ENCODE results near the gene CD82. TPM values are rescaled to one million over a fixed set of nuclear protein-coding genes. Genes with fewer than 3 reads are reported as not detected.

The CD82 gene
- total RNA-seq, 5 donors from 2014 or later (not counting 1 experiment from before 2014, with no cell fraction given), result 53.4 to 99.6 (median 69.0) TPM

DNA sequence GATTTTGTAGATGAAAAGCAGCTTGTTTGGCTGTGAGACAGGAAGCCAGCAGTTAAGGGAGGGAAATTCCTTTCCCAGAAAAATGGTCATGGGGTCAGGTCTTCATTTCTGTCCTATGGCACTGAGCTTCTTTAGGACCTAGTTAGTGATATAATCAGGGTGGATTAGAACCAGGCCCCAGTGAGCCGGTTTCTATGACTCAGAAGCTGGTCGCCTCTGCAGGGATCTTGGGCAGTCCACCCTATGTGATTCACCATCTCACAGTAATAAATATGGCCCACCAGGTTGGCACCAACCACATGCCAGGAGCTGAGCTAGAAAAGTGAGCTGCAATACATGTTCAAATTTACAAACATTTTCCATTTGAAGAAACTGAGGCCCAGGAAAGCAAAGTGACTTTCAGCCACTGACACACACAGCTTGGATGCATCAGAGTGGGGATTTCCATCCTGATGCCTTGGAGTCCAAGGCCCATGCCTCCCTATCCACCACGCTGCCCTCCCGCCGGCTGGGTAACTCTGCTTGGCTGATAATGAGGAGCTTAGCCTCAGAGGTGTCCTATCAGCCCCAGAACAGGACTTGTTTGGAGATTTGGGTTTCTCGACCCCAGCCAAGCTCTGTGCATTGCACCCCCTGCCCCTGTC, 42.0 kb downstream of the CD82 start:
- H3K9me3 ChIP-seq, result no peaks in the 10 kb centered on the region
- 80% methylated on average over 1 of the region's 6 CpGs for WGBS (ENCODE audit: insufficient coverage)
- DNase-seq, result no peak
- Mint-ChIP-seq H3K4me1 (peaks cover 42 to 69% (median 47%) of the 10 kb centered on the region in 3 donors), H3K27ac (peak overlapping the region; percentile 92 to 94), H3K36me3 (peaks cover 36% of the 10 kb centered on the region), H3K27me3 (no peaks in the 10 kb centered on the region), H3K9me3 (no peaks in the 10 kb centered on the region), H3K4me3 (no peak overlapping the region)
- H3K36me3 ChIP-seq (ENCODE audit: control insufficient read depth in 2 of 2, extremely low read depth in 1 of 2, insufficient read depth in 1 of 2, low read length in 1 of 2), result peaks cover 14 to 40% of the 10 kb centered on the region in 2 donors
- H3K4me1 ChIP-seq (ENCODE audit: control insufficient read depth in 1 of 2, extremely low read depth in 1 of 2, insufficient read depth in 2 of 2, low read length in 2 of 2), result peaks cover 37 to 46% of the 10 kb centered on the region in 2 experiments
- H3K4me3 ChIP-seq (ENCODE audit: control insufficient read depth in 1 of 2, extremely low read depth in 1 of 2, low read length in 1 of 2), result no peak overlapping the region
- no peaks in the 10 kb centered on the region for H3K27me3 ChIP-seq (replicated peaks in 1 of 2; ENCODE audit: control insufficient read depth in 2 of 2, extremely low read depth in 1 of 2, insufficient read depth in 2 of 2, low read length in 1 of 2)
- peak overlapping the region; percentile 72 for H3K27ac ChIP-seq (ENCODE audit: low read length)
- ATAC-seq (replicated peaks in 1 of 4), result no peak
- CTCF ChIA-PET, result interaction anchor here (0.6 to 1.4 kb wide), 3 partner anchors 10 to 51 kb away, joined by 3 to 7 read pairs (median 4); no protein-coding TSS in a partner anchor
- POLR2A ChIA-PET, result interaction anchor here in 1 of 2 donors (1.0 kb wide), 1 partner anchor 11 kb away, joined by 3 read pairs; no protein-coding TSS in a partner anchor

- peak overlapping the region; percentile 72 for H3K27ac ChIP-seq (ENCODE audit: low read length)
- 93% methylated on average over 3 of the region's 8 CpGs for WGBS (ENCODE audit: insufficient coverage)
- no peaks in the 10 kb centered on the region for H3K9me3 ChIP-seq
- no peaks in the 10 kb centered on the region for H3K27me3 ChIP-seq (replicated peaks in 1 of 2; ENCODE audit: control insufficient read depth in 2 of 2, extremely low read depth in 1 of 2, insufficient read depth in 2 of 2, low read length in 1 of 2)
- ChIA-PET POLR2A (no interaction called here), CTCF (interaction anchor here (0.6 to 1.4 kb wide), 2 partner anchors 9 to 51 kb away, joined by 3 to 7 read pairs; no protein-coding TSS in a partner anchor)
- Mint-ChIP-seq H3K27me3 (no peaks in the 10 kb centered on the region), H3K27ac (peak overlapping the region; percentile 92 to 94), H3K9me3 (no peaks in the 10 kb centered on the region), H3K36me3 (peaks cover 36% of the 10 kb centered on the region), H3K4me3 (no peak overlapping the region), H3K4me1 (peaks cover 48 to 74% (median 49%) of the 10 kb centered on the region in 3 donors)
- no peak for ATAC-seq (replicated peaks in 1 of 4)
- H3K4me3 ChIP-seq (ENCODE audit: control insufficient read depth in 1 of 2, extremely low read depth in 1 of 2, low read length in 1 of 2), result no peak overlapping the region
- H3K36me3 ChIP-seq (ENCODE audit: control insufficient read depth in 2 of 2, extremely low read depth in 1 of 2, insufficient read depth in 1 of 2, low read length in 1 of 2), result peaks cover 14 to 38% of the 10 kb centered on the region in 2 donors
- H3K4me1 ChIP-seq (ENCODE audit: control insufficient read depth in 1 of 2, extremely low read depth in 1 of 2, insufficient read depth in 2 of 2, low read length in 2 of 2), result peaks cover 40 to 51% of the 10 kb centered on the region in 2 experiments
- no peak for DNase-seq
Measured at GRCh38 chr11:44607987-44608386, 42.5 kb downstream of the CD82 start.

DNA sequence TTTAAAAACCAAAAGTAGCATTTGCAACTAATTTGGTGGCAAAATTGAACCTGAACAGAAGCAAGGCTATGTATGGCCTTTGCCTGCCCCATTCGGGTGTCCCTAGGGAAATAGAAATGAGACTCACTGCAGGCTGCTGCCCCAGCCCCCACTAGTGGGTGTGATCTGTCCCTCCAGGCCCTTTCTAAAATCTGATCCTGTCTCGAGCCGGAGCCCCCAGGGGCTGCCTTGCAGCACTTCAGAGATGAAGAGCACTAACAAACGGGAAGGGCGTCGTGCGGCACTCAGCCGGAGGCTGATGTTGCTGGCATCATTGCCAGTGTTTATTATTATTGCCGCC, 43.2 kb downstream of the CD82 start:
- Mint-ChIP-seq H3K27ac (peak overlapping the region; percentile 92 to 94), H3K27me3 (no peaks in the 10 kb centered on the region), H3K36me3 (peaks cover 36% of the 10 kb centered on the region), H3K4me1 (peaks cover 54 to 80% (median 54%) of the 10 kb centered on the region in 3 donors), H3K4me3 (peak overlapping the region in 1 of 3 donors; percentile 70), H3K9me3 (no peaks in the 10 kb centered on the region)
- Histone ChIP-seq H3K36me3 (ENCODE audit: control insufficient read depth in 2 of 2, extremely low read depth in 1 of 2, insufficient read depth in 1 of 2, low read length in 1 of 2) (peaks cover 10 to 34% of the 10 kb centered on the region in 2 donors), H3K4me1 (ENCODE audit: control insufficient read depth in 1 of 2, extremely low read depth in 1 of 2, insufficient read depth in 2 of 2, low read length in 2 of 2) (peaks cover 45 to 57% of the 10 kb centered on the region in 2 experiments), H3K9me3 (no peaks in the 10 kb centered on the region), H3K27me3 (replicated peaks in 1 of 2; ENCODE audit: control insufficient read depth in 2 of 2, extremely low read depth in 1 of 2, insufficient read depth in 2 of 2, low read length in 1 of 2) (no peaks in the 10 kb centered on the region), H3K4me3 (ENCODE audit: control insufficient read depth in 1 of 2, extremely low read depth in 1 of 2, low read length in 1 of 2) (no peak overlapping the region), H3K27ac (ENCODE audit: low read length) (peak overlapping the region; percentile 72)
- DNase-seq (no peak), ATAC-seq (replicated peaks in 1 of 4) (no peak)
- ChIA-PET CTCF (no interaction called here), POLR2A (no interaction called here)
- WGBS (ENCODE audit: insufficient coverage), result 91% methylated on average over 8 of the region's 9 CpGs

DNA sequence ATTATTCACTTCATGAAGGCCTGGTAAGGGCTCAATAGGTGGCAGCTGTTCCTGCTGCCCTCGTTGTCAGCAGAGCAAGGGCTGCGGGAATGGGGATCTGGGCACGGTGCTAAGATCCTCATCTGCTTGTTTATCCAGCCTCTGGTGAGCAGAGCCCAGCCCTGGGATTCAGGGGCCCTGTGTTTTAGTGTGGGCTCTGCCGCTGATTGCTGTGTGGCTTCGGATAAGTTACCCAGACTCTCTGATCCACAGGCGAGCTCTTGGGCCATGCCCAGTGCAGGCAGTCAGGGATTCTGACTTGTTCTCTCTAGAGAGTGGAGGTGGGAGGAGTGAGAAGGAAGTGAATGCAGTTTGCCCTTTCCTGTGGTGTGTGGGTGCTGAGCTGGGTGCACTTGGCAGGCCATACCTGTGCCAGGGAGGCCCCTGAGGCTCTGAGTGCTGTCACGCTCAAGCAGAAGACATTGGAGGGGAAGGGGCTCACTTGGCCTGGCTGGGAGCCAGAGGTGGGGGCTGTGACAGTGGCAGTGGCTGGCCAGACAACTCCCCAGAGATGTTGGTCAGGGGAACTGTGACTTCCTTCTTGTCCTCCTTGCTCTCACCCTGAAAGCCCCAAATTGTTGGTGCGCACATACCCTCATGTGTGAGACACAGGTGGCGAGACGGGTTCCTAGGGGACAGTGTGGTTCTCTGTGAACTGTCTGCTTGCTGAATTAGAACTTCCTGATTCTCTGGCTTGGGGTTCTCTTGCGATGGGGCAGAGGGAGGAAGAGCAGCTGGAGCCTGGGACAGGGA, 43.7 kb downstream of the CD82 start:
- POLR2A ChIA-PET, result no interaction called here
- Mint-ChIP-seq H3K27me3 (no peaks in the 10 kb centered on the region), H3K36me3 (peaks cover 30% of the 10 kb centered on the region), H3K4me1 (peaks cover 58 to 80% (median 59%) of the 10 kb centered on the region in 3 donors), H3K27ac (peak overlapping the region; percentile 92 to 94), H3K9me3 (no peaks in the 10 kb centered on the region), H3K4me3 (peak overlapping the region; percentile 4 to 70 (median 32))
- H3K4me3 ChIP-seq (ENCODE audit: control insufficient read depth in 1 of 2, extremely low read depth in 1 of 2, low read length in 1 of 2), result no peak overlapping the region
- H3K36me3 ChIP-seq (ENCODE audit: control insufficient read depth in 2 of 2, extremely low read depth in 1 of 2, insufficient read depth in 1 of 2, low read length in 1 of 2), result peaks cover 10 to 29% of the 10 kb centered on the region in 2 donors
- DNase-seq (peak in 23 of 35 experiments; percentile 8 to 57 (median 22)), ATAC-seq (replicated peaks in 1 of 4) (peak; percentile 63 to 75 (median 68))
- H3K27me3 ChIP-seq (replicated peaks in 1 of 2; ENCODE audit: control insufficient read depth in 2 of 2, extremely low read depth in 1 of 2, insufficient read depth in 2 of 2, low read length in 1 of 2), result no peaks in the 10 kb centered on the region
- H3K9me3 ChIP-seq, result no peaks in the 10 kb centered on the region
- CTCF ChIA-PET, result interaction anchor here in 1 of 2 donors (0.5 kb wide), 1 partner anchor 755 kb away, joined by 4 read pairs; no protein-coding TSS in a partner anchor
- peak overlapping the region; percentile 72 for H3K27ac ChIP-seq (ENCODE audit: low read length)
- WGBS (ENCODE audit: insufficient coverage), result 55% methylated on average over 11 of the region's 11 CpGs
- peaks cover 47 to 63% of the 10 kb centered on the region in 2 experiments for H3K4me1 ChIP-seq (ENCODE audit: control insufficient read depth in 1 of 2, extremely low read depth in 1 of 2, insufficient read depth in 2 of 2, low read length in 2 of 2)

DNA sequence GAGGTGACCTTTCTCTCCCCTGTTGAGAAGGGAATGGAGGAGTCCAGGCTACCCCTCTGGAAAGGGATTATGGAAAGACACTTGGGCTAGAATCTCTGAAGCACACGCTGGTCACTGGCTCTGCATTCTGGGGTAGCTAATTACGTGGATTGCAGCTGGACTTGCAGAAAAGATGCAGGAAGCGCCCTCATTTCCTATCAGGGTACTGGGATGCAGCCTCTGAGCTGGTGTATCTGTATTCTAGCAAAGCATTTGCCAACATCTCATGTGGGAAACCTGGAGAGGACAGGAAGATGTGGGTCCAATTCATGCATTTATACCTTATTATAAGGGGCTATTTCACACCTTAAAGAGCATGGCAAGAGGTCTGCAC, 44.3 kb downstream of the CD82 start:
- DNase-seq (no peak), ATAC-seq (replicated peaks in 1 of 4) (no peak)
- no peaks in the 10 kb centered on the region for H3K9me3 Mint-ChIP-seq
- POLR2A ChIA-PET, result no interaction called here
- peaks cover 62 to 81% (median 64%) of the 10 kb centered on the region in 3 donors for H3K4me1 Mint-ChIP-seq
- H3K27ac ChIP-seq (ENCODE audit: low read length), result peak overlapping the region; percentile 72
- H3K9me3 ChIP-seq, result no peaks in the 10 kb centered on the region
- CTCF ChIA-PET, result interaction anchor here in 1 of 2 donors (0.5 to 3.0 kb wide), 2 partner anchors 44 to 754 kb away, joined by 4 to 16 read pairs; partner anchors contain the start of gene CD82
- H3K36me3 Mint-ChIP-seq, result peaks cover 26% of the 10 kb centered on the region
- H3K27me3 Mint-ChIP-seq, result no peaks in the 10 kb centered on the region
- WGBS (ENCODE audit: insufficient coverage), result 67% methylated on average over 2 of the region's 3 CpGs
- H3K4me3 ChIP-seq (ENCODE audit: control insufficient read depth in 1 of 2, extremely low read depth in 1 of 2, low read length in 1 of 2), result no peak overlapping the region
- H3K4me3 Mint-ChIP-seq, result peak overlapping the region in 2 of 3 donors; percentile 4 to 70
- H3K36me3 ChIP-seq (ENCODE audit: control insufficient read depth in 2 of 2, extremely low read depth in 1 of 2, insufficient read depth in 1 of 2, low read length in 1 of 2), result peaks cover 5 to 24% of the 10 kb centered on the region in 2 donors
- peak overlapping the region; percentile 92 to 94 for H3K27ac Mint-ChIP-seq
- H3K4me1 ChIP-seq (ENCODE audit: control insufficient read depth in 1 of 2, extremely low read depth in 1 of 2, insufficient read depth in 2 of 2, low read length in 2 of 2), result peaks cover 47 to 69% of the 10 kb centered on the region in 2 experiments
- no peaks in the 10 kb centered on the region for H3K27me3 ChIP-seq (replicated peaks in 1 of 2; ENCODE audit: control insufficient read depth in 2 of 2, extremely low read depth in 1 of 2, insufficient read depth in 2 of 2, low read length in 1 of 2)
